GM23338 (cell line): ENCODE data around the gene GABARAP. TPM values are rescaled to one million over a fixed set of nuclear protein-coding genes. Genes with fewer than 3 reads are reported as not detected.

ENCODE experiments used
- ATAC-seq: fragments of 200-7000 bp; cut with Tn5 transposase; 3 replicates; pipeline ENCODE4 v1.9.1; 2020
- DNase-seq: peaks from one replicate; pipeline ENCODE4 v3.0.0-alpha.2; 2015; ENCODE audit warnings: low spot score
- H2AFZ ChIP-seq: fragments of 200-600 bp; sonication (generic); 2 replicates; pipeline ENCODE4 v1.8.0; 2016; ENCODE audit warnings: antibody characterized with exemption, mild to moderate bottlenecking, moderate library complexity
- H3F3A ChIP-seq: fragments of 200-600 bp; sonication (generic); replicated peaks from 2 replicates; pipeline ENCODE4 v1.8.0; 2017; ENCODE audit warnings: antibody characterized with exemption, mixed run types, low read depth
- H3K27ac ChIP-seq: fragments of 200-600 bp; sonication (generic); 2 replicates; pipeline ENCODE4 v1.6.1; 2016; ENCODE audit warnings: low read depth
- H3K27me3 ChIP-seq: fragments of 200-600 bp; sonication (generic); 2 replicates; pipeline ENCODE4 v1.8.0; 2016; ENCODE audit warnings: mild to moderate bottlenecking, mixed run types, moderate library complexity; ENCODE audit not compliant: insufficient read depth
- H3K36me3 ChIP-seq: fragments of 200-600 bp; sonication (generic); 2 replicates; pipeline ENCODE4 v1.8.0; 2016; ENCODE audit warnings: mild to moderate bottlenecking; ENCODE audit not compliant: insufficient read depth
- H3K4me1 ChIP-seq: fragments of 200-600 bp; sonication (generic); 2 replicates; pipeline ENCODE4 v1.8.0; 2016; ENCODE audit warnings: mild to moderate bottlenecking, moderate library complexity; ENCODE audit not compliant: insufficient read depth
- H3K4me2 ChIP-seq: fragments of 200-600 bp; sonication (generic); 2 replicates; pipeline ENCODE4 v1.7.1; 2017; ENCODE audit warnings: mixed run types
- H3K4me3 ChIP-seq: fragments of 200-600 bp; sonication (generic); 2 replicates; pipeline ENCODE4 v1.6.1; 2016; ENCODE audit warnings: mixed run types
- H3K79me2 ChIP-seq: fragments of 200-600 bp; sonication (generic); replicated peaks from 2 replicates; pipeline ENCODE4 v1.8.0; 2017; ENCODE audit warnings: mild to moderate bottlenecking; ENCODE audit not compliant: insufficient read depth
- H3K9me2 ChIP-seq: fragments of 200-600 bp; sonication (generic); 2 replicates; pipeline ENCODE4 v1.8.0; 2017; ENCODE audit not compliant: insufficient read depth
- H4K20me1 ChIP-seq: fragments of 200-600 bp; sonication (generic); replicated peaks from 2 replicates; pipeline ENCODE4 v1.8.0; 2017; ENCODE audit warnings: mild to moderate bottlenecking; ENCODE audit not compliant: insufficient read depth
- H3K27ac Mint-ChIP-seq: 2 replicates; pipeline ENCODE4 v1.8.0; 2020; ENCODE audit warnings: inconsistent platforms, mild to moderate bottlenecking, moderate library complexity, mixed read lengths
- H3K27me3 Mint-ChIP-seq: 3 replicates; pipeline ENCODE4 v1.8.0; 2022; ENCODE audit warnings: low read depth, mild to moderate bottlenecking, moderate library complexity, mixed read lengths, inconsistent platforms; ENCODE audit not compliant: insufficient read depth, poor library complexity
- H3K36me3 Mint-ChIP-seq: 3 replicates; pipeline ENCODE4 v1.8.0; 2021; ENCODE audit warnings: low read depth, mild to moderate bottlenecking, inconsistent platforms, moderate library complexity, mixed read lengths
- H3K4me1 Mint-ChIP-seq: 3 replicates; pipeline ENCODE4 v1.8.0; 2020; ENCODE audit warnings: mild to moderate bottlenecking, inconsistent platforms, mixed read lengths
- H3K4me3 Mint-ChIP-seq: 3 replicates; pipeline ENCODE4 v1.8.0; 2021; ENCODE audit warnings: moderate library complexity, mild to moderate bottlenecking, inconsistent platforms, mixed read lengths
- H3K9me3 Mint-ChIP-seq: 3 replicates; pipeline ENCODE4 v1.8.0; 2020; ENCODE audit warnings: moderate library complexity, mild to moderate bottlenecking, inconsistent platforms, mixed read lengths
- CREB1 ChIP-seq: fragments of 250-450 bp; sonication (Bioruptor Pico); IDR thresholded peaks from 2 replicates; pipeline ENCODE4 v1.5.0; 2020; ENCODE audit warnings: low read depth, mild to moderate bottlenecking, moderate library complexity
- ETS1 ChIP-seq: IDR thresholded peaks from 2 replicates; pipeline ENCODE4 v1.6.1; 2016; ENCODE audit warnings: antibody characterized with exemption
- EZH2 ChIP-seq: fragments of 200-600 bp; sonication (generic); IDR thresholded peaks from one replicate; pipeline ENCODE4 v1.8.0; 2017; ENCODE audit warnings: antibody characterized with exemption, mild to moderate bottlenecking, low read depth; ENCODE audit not compliant: unreplicated experiment
- NANOG ChIP-seq: IDR thresholded peaks from 2 replicates; pipeline ENCODE4 v1.6.1; 2016; ENCODE audit warnings: antibody characterized with exemption, borderline replicate concordance
- STAT1 ChIP-seq: IDR thresholded peaks from one replicate; pipeline ENCODE4 v1.6.1; 2016; ENCODE audit warnings: antibody characterized with exemption; ENCODE audit not compliant: unreplicated experiment
- ZNF114 ChIP-seq: fragments of 250-450 bp; sonication (Bioruptor Pico); IDR thresholded peaks from 2 replicates; pipeline ENCODE4 v1.5.0; 2020; ENCODE audit warnings: mild to moderate bottlenecking, moderate library complexity
- ZNF331 ChIP-seq: fragments of 250-450 bp; sonication (Bioruptor Pico); IDR thresholded peaks from 2 replicates; pipeline ENCODE4 v1.5.0; 2020; ENCODE audit warnings: low read depth, mild to moderate bottlenecking, moderate library complexity
- ZNF462 ChIP-seq: fragments of 250-450 bp; sonication (Bioruptor Pico); IDR thresholded peaks from 2 replicates; pipeline ENCODE4 v1.5.0; 2020; ENCODE audit warnings: mild to moderate bottlenecking, moderate library complexity
- polyA plus RNA-seq: library from polyadenylated mRNA; unstranded; fragments of >200 nt; fragmentation: Nextera tagmentation; extraction: Ambion mirVana; gene quantifications from 2 replicates; pipeline ENCODE4 v1.2.1, GENCODE V29; 2016
- total RNA-seq: library from RNA; depleted of rRNA; stranded (reverse); fragments of >200 nt; shearing (Covaris generic); gene quantifications from 2 replicates; pipeline ENCODE4 v1.2.3, GENCODE V29; 2014
- TF ChIP-seq, protein P1 (sequence below): IDR thresholded peaks from one replicate; pipeline ENCODE4 v1.6.1; 2018; ENCODE audit warnings: antibody characterized with exemption; ENCODE audit not compliant: unreplicated experiment
- TF ChIP-seq, protein P2 (sequence below), 2 experiments: fragments of 200-600 bp in 1 of 2; sonication (generic) in 1 of 2; conservative IDR thresholded peaks; 2 replicates each; pipeline versions ENCODE4 v1.5.1 to v1.6.1; 2016 to 2017; ENCODE audit warnings: antibody characterized with exemption in 2 of 2, low read depth in 2 of 2, mild to moderate bottlenecking in 2 of 2, moderate library complexity in 1 of 2

GABARAP gene
- total and polyA plus RNA-seq, 2 experiments from 2014 or later = 128 to 520 TPM

- peaks cover 4% of the 10 kb centered on the region; the same call in 1 of the 2 replicates for H3F3A ChIP-seq
Observed at GRCh38 chr17:7284911-7285310, 42.7 kb upstream of the GABARAP start.

More at GRCh38 chr17:7284911-7285310, 42.7 kb upstream of the GABARAP start:
- Histone ChIP-seq H3K79me2 (no peaks in the 10 kb centered on the region), H3K4me3 (no peak overlapping the region), H3K36me3 (peaks cover 5% of the 10 kb centered on the region; the same call in 1 of the 2 replicates), H3K4me2 (no peak overlapping the region), H4K20me1 (peaks cover 3% of the 10 kb centered on the region; the same call in 1 of the 2 replicates), H2AFZ (no peak overlapping the region), H3K27ac (no peak overlapping the region), H3K27me3 (peaks cover 10% of the 10 kb centered on the region), H3K9me2 (no peaks in the 10 kb centered on the region), H3K4me1 (peaks cover 7% of the 10 kb centered on the region; the same call in 1 of the 2 replicates)
- TF ChIP-seq ZNF114 (CRISPR knock-in tag) (no peak), ZNF462 (CRISPR knock-in tag) (no peak), ZNF331 (CRISPR knock-in tag) (no peak), STAT1 (no peak), NANOG (no peak), CREB1 (CRISPR knock-in tag) (no peak), EZH2 (no peak), ETS1 (no peak)
- TF ChIP-seq, protein P1, sequence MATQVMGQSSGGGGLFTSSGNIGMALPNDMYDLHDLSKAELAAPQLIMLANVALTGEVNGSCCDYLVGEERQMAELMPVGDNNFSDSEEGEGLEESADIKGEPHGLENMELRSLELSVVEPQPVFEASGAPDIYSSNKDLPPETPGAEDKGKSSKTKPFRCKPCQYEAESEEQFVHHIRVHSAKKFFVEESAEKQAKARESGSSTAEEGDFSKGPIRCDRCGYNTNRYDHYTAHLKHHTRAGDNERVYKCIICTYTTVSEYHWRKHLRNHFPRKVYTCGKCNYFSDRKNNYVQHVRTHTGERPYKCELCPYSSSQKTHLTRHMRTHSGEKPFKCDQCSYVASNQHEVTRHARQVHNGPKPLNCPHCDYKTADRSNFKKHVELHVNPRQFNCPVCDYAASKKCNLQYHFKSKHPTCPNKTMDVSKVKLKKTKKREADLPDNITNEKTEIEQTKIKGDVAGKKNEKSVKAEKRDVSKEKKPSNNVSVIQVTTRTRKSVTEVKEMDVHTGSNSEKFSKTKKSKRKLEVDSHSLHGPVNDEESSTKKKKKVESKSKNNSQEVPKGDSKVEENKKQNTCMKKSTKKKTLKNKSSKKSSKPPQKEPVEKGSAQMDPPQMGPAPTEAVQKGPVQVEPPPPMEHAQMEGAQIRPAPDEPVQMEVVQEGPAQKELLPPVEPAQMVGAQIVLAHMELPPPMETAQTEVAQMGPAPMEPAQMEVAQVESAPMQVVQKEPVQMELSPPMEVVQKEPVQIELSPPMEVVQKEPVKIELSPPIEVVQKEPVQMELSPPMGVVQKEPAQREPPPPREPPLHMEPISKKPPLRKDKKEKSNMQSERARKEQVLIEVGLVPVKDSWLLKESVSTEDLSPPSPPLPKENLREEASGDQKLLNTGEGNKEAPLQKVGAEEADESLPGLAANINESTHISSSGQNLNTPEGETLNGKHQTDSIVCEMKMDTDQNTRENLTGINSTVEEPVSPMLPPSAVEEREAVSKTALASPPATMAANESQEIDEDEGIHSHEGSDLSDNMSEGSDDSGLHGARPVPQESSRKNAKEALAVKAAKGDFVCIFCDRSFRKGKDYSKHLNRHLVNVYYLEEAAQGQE = no peak
- TF ChIP-seq, protein P2, sequence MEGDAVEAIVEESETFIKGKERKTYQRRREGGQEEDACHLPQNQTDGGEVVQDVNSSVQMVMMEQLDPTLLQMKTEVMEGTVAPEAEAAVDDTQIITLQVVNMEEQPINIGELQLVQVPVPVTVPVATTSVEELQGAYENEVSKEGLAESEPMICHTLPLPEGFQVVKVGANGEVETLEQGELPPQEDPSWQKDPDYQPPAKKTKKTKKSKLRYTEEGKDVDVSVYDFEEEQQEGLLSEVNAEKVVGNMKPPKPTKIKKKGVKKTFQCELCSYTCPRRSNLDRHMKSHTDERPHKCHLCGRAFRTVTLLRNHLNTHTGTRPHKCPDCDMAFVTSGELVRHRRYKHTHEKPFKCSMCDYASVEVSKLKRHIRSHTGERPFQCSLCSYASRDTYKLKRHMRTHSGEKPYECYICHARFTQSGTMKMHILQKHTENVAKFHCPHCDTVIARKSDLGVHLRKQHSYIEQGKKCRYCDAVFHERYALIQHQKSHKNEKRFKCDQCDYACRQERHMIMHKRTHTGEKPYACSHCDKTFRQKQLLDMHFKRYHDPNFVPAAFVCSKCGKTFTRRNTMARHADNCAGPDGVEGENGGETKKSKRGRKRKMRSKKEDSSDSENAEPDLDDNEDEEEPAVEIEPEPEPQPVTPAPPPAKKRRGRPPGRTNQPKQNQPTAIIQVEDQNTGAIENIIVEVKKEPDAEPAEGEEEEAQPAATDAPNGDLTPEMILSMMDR (conservative IDR thresholded peaks at IDR 0.05; ENCODE audit: low read depth in 2 of 2) = no peak
- no peak overlapping the region for H3K4me3 Mint-ChIP-seq
- H3K9me3 Mint-ChIP-seq = no peaks in the 10 kb centered on the region; the same call in 1 of the 3 replicates
- H3K4me1 Mint-ChIP-seq = peaks cover 30% of the 10 kb centered on the region
- H3K36me3 Mint-ChIP-seq = peaks cover 18% of the 10 kb centered on the region
- DNase-seq (no peak), ATAC-seq (no peak)
- peaks cover 18% of the 10 kb centered on the region for H3K27me3 Mint-ChIP-seq
- no peak overlapping the region for H3K27ac Mint-ChIP-seq
